ENCODE measurements around the gene FKBP10.

- TF ChIP-seq POLR2A (IDR thresholded peaks at IDR 0.05; ENCODE audit: extremely low read depth, insufficient read length), result no peak
- TF ChIP-seq CTCF (IDR thresholded peaks at IDR 0.05; ENCODE audit: low read depth, low read length), result no peak
- TF ChIP-seq, protein P1, sequence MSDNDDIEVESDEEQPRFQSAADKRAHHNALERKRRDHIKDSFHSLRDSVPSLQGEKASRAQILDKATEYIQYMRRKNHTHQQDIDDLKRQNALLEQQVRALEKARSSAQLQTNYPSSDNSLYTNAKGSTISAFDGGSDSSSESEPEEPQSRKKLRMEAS (IDR thresholded peaks at IDR 0.05; ENCODE audit: low read depth, low read length), result no peak
Measured at GRCh38 chr17:41863074-41863848, 50.5 kb downstream of the FKBP10 start.
